Measurements from ENCODE around the gene KCTD4.
A peak's percentile ranks its signal among the peaks of the same experiment; 100 is the strongest.

The KCTD4 gene

DNA sequence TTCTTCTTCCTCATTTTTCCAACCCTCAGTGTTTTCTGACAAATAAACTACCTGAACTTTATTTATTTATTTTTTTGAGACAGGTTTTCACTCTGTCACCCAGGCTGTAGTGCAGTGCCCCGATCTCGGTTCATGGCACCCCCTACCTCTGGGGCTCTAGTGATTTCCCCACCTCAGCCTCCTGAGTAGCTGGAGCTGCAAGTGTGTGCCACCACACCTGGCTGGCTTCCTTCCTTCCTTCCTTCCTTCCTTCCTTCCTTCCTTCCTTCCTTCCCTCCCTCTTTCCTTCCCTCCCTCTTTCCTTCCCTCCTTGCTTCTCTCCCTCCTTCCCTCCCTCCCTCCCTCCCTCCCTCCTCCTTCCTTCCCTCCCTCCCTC, 32.3 kb downstream of the KCTD4 start:
- DNase-seq, result no peak

DNA sequence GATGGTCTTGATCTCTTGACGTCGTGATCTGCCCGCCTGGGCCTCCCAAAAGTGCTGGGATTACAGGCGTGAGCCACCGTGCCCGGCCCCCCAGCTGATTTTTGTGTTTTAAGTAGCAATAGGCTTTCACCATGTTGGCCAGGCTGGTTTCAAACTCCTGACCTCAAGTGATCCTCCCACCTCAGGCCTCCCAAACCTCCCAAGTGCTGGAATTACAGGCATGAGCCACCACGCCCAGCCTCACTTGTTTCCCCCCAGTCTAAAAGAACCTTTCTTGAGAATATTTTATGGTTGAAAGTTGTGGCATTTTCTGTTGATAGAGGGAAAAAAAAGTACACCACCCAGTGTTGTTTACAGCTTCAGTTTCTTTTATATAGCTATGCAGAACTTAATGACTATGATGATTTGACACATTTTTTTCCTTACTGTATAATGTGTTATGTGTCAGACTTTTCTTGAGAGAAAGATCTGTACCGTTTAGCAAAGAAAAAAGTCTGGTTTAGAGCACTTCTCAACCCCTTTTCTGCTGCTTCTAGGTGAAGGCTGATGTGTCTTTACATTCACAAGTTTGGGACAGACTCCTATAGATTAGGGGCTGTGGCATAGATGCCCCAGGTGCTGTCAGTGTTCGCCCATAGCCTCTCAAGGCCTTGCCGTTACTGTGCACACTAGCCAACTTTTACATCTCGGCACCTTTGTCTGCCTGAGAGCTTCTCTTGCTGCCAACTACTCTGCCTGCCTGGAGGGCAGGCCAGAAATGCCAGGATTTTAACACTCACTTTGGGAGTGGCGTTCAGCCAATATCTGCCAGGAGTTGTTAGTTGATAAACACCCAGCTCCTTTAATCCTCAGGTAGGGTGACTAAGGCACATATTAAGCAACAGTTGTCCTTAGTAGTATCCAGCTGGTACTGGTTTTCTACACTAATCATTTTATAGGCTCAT, 33.0 kb downstream of the KCTD4 start:
- no peak for DNase-seq

DNA sequence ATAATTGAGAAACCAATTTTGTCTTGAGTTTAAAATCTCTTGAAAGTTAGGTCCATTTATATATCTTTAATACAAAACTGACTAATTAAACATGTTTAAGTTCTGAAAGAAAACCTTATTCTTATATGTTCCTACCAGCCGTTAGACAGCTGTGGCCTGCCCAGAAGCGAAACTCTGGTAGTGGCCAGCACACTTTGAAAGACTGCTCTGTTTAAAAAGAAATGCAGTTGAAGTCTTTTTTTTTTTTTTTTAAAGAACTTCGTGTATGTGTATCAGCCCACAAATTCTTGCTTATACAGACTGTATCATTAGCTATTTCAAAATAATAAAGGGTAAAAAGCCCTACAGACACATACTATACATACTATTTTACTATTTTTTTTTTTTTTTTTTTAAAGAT, 34.0 kb downstream of the KCTD4 start:
- DNase-seq, result no peak

DNA sequence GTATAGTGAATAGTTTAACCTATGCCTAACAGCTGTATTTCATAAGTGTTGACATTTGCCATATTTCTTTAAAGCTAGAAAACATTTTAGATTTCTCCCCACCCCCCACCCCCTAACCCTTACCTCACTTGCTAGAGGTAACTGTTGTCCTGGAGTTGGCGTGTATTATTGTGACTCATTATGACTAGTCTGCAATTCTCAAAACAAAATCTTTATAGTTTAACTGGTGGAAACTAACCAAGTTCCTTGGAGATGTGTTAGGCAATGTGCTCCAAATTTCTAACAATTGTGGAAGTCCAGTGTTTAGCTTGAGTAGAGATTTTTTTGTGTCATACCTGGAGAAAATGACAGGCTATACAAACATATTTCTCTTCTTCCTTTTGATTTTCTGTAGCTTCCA, 38.0 kb downstream of the KCTD4 start:
- DNase-seq, result no peak

DNA sequence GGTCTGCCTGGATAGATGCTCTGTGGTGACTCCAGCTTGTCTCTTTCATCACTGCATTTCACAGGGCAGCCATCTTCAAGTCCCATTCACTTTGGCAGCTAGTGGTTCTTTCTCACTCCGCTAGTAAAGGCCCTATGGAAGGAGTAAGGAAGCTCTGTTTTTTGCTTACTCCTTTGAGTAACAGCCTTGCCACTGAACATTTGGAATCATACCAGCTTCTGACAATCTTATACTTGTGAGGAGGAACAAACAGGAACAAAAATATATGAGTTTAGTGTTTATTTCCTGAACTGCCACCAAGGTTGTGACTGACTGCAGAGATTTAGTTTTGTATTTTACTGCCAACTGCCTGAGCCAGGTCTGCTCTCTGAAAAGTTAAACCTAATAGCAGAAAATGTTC, 38.7 kb downstream of the KCTD4 start:
- DNase-seq, result no peak

DNA sequence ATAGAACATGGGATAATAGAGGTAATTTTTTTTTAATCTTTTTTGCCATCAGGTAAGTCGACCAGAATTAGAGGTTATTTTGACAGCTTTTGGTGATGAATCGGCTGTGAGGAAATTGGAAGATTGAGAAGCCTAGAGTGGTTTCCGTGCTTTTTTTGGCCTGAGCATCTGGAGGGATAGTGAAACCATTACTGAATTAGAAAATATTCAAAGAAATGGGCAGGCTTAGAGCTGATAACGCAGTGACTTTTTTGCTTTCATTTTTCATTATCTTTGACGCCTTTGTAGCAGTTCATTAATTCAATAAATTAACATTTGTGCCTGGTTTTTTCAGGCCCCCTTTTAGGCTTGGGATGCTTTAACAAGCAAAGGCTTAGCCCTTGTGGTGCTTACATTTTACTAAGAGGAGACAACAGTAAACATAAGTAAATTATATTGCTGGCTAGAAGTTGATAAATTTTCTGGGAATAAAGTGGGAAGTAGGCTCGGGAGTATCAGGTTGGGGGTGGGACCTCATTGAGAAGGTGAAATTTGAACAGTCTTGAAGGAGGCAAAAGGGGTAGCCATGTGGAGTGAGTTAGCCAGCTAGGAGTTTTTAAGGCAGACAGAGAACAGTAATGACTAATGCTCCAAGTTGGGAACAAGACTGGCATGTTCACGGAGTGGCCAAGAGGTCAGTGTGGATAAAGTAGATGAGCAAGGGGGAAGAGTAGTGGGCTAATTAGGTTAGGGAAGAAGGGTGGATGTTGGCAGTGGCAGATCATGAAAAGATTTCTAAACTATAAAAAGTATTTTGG, 44.1 kb downstream of the KCTD4 start:
- no peak for DNase-seq

DNA sequence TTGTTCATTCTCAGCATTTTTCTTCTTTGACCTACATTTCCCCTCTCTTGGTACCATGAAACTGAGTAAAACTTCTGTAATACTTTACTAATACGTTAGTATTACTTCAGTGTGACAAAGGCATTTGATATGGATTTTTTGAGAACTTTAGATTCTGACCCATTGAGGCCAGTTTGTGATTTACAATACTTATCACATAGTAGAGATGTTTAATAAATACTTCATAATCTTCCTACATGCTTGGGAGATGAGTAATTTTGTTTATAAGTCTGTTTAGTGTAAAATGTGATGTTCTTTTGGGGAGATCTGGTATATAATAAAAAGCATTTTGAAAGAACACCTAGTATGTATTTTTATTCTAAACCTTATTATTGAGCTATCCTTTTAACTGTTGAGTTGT, 50.9 kb downstream of the KCTD4 start:
- DNase-seq, result no peak

DNA sequence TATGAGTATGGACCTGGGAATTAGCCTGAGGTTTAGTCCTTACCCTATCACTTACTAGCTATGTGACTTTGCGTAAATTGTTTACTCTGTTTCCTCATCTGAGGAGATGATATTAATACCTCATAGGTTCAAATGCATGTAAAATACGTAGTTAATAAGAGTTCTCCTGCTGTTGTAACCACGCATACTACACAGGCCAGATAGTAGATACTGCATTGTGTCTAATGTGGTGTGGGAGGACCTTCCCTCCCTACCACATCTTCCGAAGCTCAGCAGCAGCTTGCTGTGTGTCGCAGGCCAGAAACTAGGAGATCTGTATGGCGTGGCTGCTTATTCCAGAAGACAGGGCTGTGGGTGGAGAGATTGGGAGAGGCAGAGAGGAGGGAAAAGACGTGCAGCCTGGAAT, 57.5 kb downstream of the KCTD4 start:
- peak; percentile 71 for DNase-seq
